Measurements from ENCODE around the gene GPX1.
"Not testable (repeated sequence)": the region's sequence is repeated elsewhere in the genome, so short reads cannot be mapped to it uniquely, and the experiment has no call there.

GPX1 gene

DNA sequence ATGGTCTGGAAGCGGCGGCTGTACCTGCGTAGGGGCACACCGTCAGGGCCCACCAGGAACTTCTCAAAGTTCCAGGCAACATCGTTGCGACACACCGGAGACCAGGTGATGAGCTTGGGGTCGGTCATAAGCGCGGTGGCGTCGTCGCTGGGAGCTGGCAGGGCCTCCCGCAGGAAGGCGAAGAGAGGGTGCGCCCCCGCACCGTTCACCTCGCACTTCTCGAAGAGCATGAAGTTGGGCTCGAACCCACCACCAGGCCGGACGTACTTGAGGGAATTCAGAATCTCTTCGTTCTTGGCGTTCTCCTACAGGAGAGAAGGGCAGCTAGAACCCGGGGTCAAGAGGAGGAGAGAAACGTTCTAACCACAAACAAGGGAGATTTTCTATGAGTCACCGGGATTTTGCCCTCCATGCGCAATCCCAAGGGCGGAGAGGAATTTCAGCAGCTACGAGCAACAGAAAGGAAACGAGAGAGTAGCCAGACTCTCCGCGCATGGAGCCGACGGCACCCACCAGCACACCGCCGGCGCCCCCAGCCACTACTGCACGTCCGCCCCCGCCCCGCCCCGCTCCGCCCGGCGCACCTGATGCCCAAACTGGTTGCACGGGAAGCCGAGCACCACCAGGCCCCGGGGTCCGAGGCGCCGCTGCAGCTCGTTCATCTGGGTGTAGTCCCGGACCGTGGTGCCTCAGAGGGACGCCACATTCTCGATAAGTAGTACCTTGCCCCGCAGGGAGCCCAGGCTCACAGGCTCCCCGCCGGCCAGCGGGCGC is 523 bp downstream of the GPX1 start:
- peak; percentile 25 for DNase-seq

DNA sequence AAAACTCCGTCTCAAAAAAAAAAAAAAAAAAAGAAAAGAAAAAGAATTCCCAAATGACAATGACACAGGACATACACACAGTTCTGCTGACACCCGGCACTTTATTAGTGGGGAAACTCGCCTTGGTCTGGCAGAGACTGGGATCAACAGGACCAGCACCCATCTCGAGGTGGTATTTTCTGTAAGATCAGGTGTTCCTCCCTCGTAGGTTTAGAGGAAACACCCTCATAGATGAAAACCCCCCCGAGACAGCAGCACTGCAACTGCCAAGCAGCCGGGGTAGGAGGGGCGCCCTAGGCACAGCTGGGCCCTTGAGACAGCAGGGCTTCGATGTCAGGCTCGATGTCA is 1.1 kb downstream of the GPX1 start:
- peak; percentile 25 for DNase-seq

DNA sequence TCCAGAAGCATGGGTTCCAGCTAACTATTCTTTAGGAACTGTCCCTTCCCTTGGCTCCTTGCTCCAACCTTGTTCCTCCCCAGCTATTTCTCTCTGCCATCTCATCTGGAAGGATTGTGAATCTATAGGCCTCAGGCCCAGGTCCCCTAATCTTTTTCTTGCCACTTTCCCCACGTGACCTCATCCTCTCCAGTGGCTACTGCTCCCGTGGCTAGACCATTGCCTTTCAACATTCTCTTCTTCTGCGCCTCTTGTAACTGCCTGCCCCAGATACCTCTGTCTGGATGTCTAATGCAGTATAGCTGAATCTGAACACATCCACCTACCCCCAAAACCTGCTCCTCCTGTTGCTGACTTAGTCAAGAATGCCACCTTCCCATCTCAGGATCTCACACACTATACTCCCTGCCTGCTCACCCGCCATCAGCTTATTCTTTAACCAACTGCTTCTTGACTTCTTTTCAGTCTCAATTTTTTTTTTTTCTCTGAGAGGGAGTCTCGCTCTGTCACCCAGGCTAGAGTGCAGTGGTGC is 5.2 kb downstream of the GPX1 start:
- DNase-seq, result no peak

DNA sequence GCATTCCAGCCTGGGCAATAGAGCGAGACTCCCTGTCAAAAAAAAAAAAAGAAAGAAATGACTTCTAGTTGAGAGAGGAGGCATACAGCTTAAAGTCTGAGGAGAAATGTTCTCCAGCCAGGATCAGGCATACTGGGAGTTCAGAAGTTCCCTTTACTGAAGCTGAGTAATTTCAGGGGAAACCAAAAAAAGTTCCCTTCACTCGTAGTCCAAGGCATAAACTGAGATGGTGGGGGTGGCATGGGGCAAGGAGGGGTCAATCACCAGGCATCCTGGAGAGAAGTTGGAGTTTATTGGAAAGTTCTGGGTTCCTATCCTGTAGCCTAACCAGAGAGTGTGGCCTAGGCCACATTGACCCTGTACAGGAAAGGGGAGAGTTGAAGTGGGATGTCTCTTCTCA is 5.9 kb downstream of the GPX1 start:
- DNase-seq, result no peak

DNA sequence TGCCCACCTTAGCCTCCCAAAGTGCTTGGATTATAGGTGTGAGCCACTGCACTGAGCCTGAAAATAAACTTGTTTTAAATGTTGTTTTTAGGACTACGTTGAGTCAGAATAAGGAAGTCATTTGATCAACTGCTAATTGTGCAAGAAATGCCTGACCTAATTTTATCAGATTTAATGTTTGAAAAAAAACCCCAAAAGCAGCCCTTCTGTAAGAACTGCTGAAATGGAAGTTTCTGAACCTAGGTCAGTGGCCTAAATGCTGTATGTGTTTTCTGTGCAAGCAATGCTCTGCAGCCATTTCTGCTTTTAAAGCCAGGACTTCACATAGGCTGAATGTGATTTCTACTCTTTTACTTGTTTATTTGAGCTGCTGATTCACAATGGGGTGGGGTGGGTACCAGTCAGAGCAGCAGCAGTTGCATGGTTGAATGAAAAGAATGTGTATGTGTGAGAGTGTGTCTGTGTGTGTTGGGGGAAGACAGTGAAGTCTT is 6.6 kb downstream of the GPX1 start:
- DNase-seq, result no peak

- DNase-seq, result no peak
These were observed 8.6 kb downstream of the GPX1 start for GRCh38 chr3:49349348-49350114.

DNA sequence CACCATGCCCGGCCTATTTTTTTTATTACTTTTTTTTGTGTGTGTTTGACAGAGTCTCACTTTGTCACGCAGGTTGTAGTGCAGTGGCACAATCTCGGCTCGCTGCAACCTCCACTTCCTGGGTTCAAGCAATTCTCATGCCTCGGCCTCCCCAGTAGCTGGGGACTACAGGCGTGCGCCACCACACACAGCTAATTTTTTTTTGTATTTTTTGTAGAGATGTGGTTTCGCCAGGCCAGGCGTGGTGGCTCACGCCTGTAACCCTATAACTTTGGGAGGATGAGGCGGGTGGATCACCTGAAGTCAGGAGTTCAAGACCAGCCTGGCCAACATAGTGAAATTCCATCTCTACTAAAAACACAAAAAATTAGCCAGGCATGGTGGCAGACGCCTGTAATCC is 9.8 kb downstream of the GPX1 start:
- DNase-seq, result not testable (repeated sequence)

- no peak for DNase-seq
These were observed 11.3 kb downstream of the GPX1 start for GRCh38 chr3:49346797-49347251.

- no peak for DNase-seq
These were observed 15.0 kb downstream of the GPX1 start for GRCh38 chr3:49343163-49343562.

GRCh38 chr3:49341996-49342395 is 16.2 kb downstream of the GPX1 start:
- no peak for DNase-seq

- DNase-seq, result peak; percentile 75
These were observed 18.0 kb downstream of the GPX1 start, which contains the start of gene USP4 for GRCh38 chr3:49339941-49340800. Gene USP4 (minus strand): TSS chr3:49340053. CDS start chr3:49340024, 29 bp downstream.

DNA sequence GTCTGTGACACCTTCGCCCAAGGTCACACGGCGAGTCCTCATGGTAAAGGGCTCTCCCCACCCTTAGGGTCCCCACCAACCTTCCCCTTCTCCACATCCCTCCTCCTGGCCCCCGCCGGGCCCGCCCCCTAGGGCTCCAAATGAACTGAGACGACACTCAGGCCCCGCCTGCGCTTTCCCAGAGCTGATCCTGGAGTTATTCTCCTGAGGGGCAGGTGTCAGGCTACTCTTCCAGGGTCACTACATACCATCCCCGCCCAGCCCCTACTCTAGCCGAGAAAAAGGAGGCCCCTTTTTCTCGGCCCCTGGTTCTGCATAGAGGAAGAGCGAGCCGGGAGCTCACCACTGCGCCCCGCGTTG is 18.6 kb downstream of the GPX1 start:
- peak; percentile 18 for DNase-seq

- DNase-seq, result no peak
These were observed 24.1 kb downstream of the GPX1 start for GRCh38 chr3:49333916-49334633.

DNA sequence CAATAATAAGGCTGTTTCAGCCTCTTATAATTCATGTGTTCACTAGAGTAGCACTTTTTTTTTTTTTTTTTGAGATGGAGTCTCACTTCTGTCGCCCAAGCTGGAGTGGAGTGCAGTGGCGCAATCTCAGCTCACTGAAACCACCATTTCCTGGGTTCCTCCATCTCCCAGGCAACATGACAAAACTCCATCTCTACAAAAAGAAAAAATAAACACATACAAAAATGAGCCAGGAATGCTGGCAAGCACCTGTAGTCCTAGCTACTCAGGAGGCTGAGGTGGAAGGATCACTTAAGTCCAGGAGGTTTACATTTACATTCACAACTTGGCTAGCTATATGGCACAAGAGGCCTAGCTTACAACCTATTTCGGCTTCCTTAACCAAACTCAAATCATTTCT is 25.1 kb downstream of the GPX1 start:
- DNase-seq, result no peak

DNA sequence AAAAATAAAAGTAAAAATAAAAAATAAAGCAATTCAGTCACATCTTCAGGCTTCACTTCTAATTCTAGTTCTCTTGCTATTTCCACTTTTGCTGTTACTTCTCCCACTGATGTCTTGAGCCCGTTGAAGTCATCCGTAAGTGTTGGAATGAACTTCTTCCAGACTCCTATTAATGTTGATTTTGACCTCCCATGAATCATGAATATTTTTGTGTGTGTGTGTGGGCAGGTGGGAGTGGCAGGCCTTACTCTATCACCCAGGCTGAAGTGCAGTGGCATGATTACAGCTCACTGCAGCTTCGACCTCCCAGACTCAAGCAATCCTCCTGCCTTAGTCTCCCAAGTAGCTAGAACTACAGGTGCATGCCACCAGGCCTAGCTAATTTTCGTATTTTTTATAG is 29.0 kb downstream of the GPX1 start:
- no peak for DNase-seq

GRCh38 chr3:49328350-49328749 is 29.8 kb downstream of the GPX1 start:
- not testable (repeated sequence) for DNase-seq

GRCh38 chr3:49327485-49327884 is 30.7 kb downstream of the GPX1 start:
- DNase-seq, result no peak

GRCh38 chr3:49324768-49325167 is 33.4 kb downstream of the GPX1 start:
- DNase-seq, result no peak

GRCh38 chr3:49316696-49317457 is 41.3 kb downstream of the GPX1 start:
- no peak for DNase-seq

DNA sequence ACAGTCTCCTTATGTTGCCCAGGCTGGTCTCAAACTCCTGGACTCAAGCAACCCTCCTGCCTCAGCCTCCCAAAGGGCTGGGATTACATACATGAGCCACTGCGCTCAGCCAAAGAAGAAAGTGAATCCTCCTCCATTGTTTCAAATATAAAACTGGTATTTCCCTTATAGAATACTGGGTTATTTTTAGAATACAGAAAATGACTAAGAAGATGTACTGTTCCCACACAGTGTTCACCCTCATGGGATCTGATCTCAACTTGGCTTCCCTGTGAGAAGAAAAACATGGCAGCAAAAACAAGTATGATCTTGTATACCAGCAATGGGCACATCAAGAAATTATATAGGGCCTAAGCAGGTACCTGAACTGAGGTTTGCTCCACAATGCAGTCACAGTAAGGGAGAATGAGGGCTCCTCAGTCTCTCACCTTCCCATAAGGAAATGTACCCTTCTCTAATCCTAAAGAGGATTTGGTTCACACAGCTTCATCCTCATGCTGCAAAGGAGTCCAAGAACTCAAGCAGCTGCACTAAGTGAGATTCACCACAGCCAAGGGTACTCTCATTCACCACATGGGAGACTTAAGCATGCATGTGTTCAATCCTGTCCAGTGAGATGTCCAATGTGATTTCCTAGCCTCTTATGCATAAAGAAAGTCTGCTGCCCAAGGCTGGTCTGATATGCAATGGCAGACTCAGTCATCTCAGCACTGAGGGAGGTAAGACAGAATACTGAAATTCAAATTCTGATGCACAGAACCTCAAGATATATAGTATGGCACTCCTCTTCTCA is 44.1 kb downstream of the GPX1 start:
- DNase-seq, result no peak

DNA sequence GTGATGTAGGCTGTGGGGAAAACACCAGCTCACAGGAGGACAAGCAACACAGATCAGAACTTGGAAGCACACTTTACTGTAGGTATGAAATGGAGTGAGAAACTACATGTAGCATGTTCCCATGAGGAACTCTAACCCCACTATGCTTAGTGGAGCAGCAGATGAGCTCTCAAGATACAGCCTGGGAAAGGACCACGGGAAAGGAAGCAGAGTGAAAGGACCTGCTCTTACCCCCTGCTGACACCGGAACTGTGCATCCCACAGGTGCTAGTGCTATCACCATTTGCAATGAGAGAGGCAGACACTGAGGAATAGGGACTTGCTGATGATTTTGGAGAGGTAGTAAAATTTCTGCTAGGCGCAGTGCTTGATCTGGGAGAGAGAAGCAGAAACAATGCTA is 46.9 kb downstream of the GPX1 start:
- no peak for DNase-seq
